HG03097 (cell line): ENCODE data around the gene FAM222B.
"Not testable (repeated sequence)": the region's sequence is repeated elsewhere in the genome, so short reads cannot be mapped to it uniquely, and the experiment has no call there.

ENCODE experiments used
- ATAC-seq: cut with Tn5 transposase; IDR thresholded peaks from one replicate; pipeline ENCODE4 v1.9.1; 2021; ENCODE audit not compliant: unreplicated experiment, low FRiP score

Gene FAM222B

GRCh38 chr17:28842282-28843012 is at the start of gene FAM222B:
Gene FAM222B (minus strand): TSS chr17:28842790. CDS start chr17:28766667, 76,123 bp downstream.
- ATAC-seq: peak; percentile 61

GRCh38 chr17:28892024-28892423 is 49.4 kb upstream of the FAM222B start:
- ATAC-seq: no peak

GRCh38 chr17:28891201-28891600 is 48.6 kb upstream of the FAM222B start:
- no peak for ATAC-seq

- no peak for ATAC-seq
These were observed 47.4 kb upstream of the FAM222B start for GRCh38 chr17:28889996-28890395.

- ATAC-seq: no peak
These were observed 46.2 kb upstream of the FAM222B start for GRCh38 chr17:28888832-28889231.

- ATAC-seq: no peak
These were observed 45.4 kb upstream of the FAM222B start for GRCh38 chr17:28887871-28888471.

- no peak for ATAC-seq
These were observed 43.4 kb upstream of the FAM222B start for GRCh38 chr17:28885951-28886350.

- ATAC-seq: no peak
These were observed 42.8 kb upstream of the FAM222B start for GRCh38 chr17:28885363-28885762.

GRCh38 chr17:28883967-28884702 is 41.5 kb upstream of the FAM222B start:
- ATAC-seq: no peak

GRCh38 chr17:28882154-28882895 is 39.7 kb upstream of the FAM222B start:
- no peak for ATAC-seq

GRCh38 chr17:28881533-28882056 is 39.0 kb upstream of the FAM222B start:
- ATAC-seq: no peak

- ATAC-seq: no peak
These were observed 38.0 kb upstream of the FAM222B start for GRCh38 chr17:28880572-28880945.

- ATAC-seq: no peak
These were observed 37.4 kb upstream of the FAM222B start for GRCh38 chr17:28879886-28880571.

- ATAC-seq: no peak
These were observed 36.4 kb upstream of the FAM222B start for GRCh38 chr17:28878981-28879380.

GRCh38 chr17:28878158-28878910 is 35.7 kb upstream of the FAM222B start:
- no peak for ATAC-seq

GRCh38 chr17:28877150-28877711 is 34.6 kb upstream of the FAM222B start:
- not testable (repeated sequence) for ATAC-seq

- ATAC-seq: no peak
These were observed 33.4 kb upstream of the FAM222B start for GRCh38 chr17:28875848-28876550.

GRCh38 chr17:28874750-28875149 is 32.2 kb upstream of the FAM222B start:
- no peak for ATAC-seq
